Activated B cell treated with CpG ODN at 0.5 μM for 24 hours (primary cell): Measurements from ENCODE around the gene TTC12. TPM values are rescaled to one million over a fixed set of nuclear protein-coding genes. Genes with fewer than 3 reads are reported as not detected.

Source experiments
- ATAC-seq: fragments of 200-7000 bp; cut with Tn5 transposase; one replicate; pipeline ENCODE4 v1.10.0; 2021; ENCODE audit warnings: low read depth, mild to moderate bottlenecking, moderate library complexity
- CTCF ChIA-PET: fragments of 350-600 bp; sonication (Branson Sonifier 250); formaldehyde crosslinking; loops from one replicate; lab custom pipeline; 2021; ENCODE audit warnings: antibody characterized with exemption; lab: Charles Lee
- POLR2A ChIA-PET: fragments of 350-600 bp; sonication (Branson Sonifier 250); formaldehyde crosslinking; loops from one replicate; lab custom pipeline; 2021; ENCODE audit warnings: antibody characterized with exemption; lab: Charles Lee
- DNase-seq: peaks from one replicate; pipeline ENCODE4 v3.0.0; 2022
- H3K27ac Mint-ChIP-seq: one replicate; pipeline ENCODE4 v1.8.0; 2020; ENCODE audit warnings: mixed read lengths
- H3K27me3 Mint-ChIP-seq: one replicate; pipeline ENCODE4 v1.8.0; 2021; ENCODE audit warnings: mixed read lengths
- H3K36me3 Mint-ChIP-seq: one replicate; pipeline ENCODE4 v1.8.0; 2021; ENCODE audit warnings: low read depth, mixed read lengths
- H3K4me1 Mint-ChIP-seq: one replicate; pipeline ENCODE4 v1.8.0; 2021; ENCODE audit warnings: mixed read lengths
- H3K4me3 Mint-ChIP-seq: one replicate; pipeline ENCODE4 v1.8.0; 2020; ENCODE audit warnings: mild to moderate bottlenecking, mixed read lengths
- H3K9me3 Mint-ChIP-seq: one replicate; pipeline ENCODE4 v1.8.0; 2020; ENCODE audit warnings: mixed read lengths
- CTCF ChIP-seq: fragments of 200-600 bp; IDR thresholded peaks from one replicate; pipeline ENCODE4 v1.8.0; 2022; ENCODE audit warnings: antibody characterized with exemption, mild to moderate bottlenecking
- intact Hi-C: fragments of 100-400 bp; cut with micrococcal nuclease; formaldehyde crosslinking; loops from one replicate; pipeline ENCODE4 v1.15.1; 2024
- total RNA-seq: library from RNA; stranded (reverse); gene quantifications from 2 replicates; pipeline ENCODE4 v1.2.3, GENCODE V29; 2022

Gene TTC12
- total RNA-seq, 1 donor from 2014 or later, result 25.2 TPM

GRCh38 chr11:113270080-113270479, 44.3 kb upstream of the TTC12 start:
- ChIA-PET POLR2A (no interaction called here), CTCF (no interaction called here)
- Mint-ChIP-seq H3K36me3 (no peaks in the 10 kb centered on the region), H3K27me3 (peaks cover 8% of the 10 kb centered on the region), H3K4me1 (no peaks in the 10 kb centered on the region), H3K4me3 (no peak overlapping the region), H3K27ac (no peak overlapping the region), H3K9me3 (no peaks in the 10 kb centered on the region)
- intact Hi-C loops, result no loop called here
- no peak for TF ChIP-seq CTCF
- DNase-seq (no peak), ATAC-seq (no peak)

DNA sequence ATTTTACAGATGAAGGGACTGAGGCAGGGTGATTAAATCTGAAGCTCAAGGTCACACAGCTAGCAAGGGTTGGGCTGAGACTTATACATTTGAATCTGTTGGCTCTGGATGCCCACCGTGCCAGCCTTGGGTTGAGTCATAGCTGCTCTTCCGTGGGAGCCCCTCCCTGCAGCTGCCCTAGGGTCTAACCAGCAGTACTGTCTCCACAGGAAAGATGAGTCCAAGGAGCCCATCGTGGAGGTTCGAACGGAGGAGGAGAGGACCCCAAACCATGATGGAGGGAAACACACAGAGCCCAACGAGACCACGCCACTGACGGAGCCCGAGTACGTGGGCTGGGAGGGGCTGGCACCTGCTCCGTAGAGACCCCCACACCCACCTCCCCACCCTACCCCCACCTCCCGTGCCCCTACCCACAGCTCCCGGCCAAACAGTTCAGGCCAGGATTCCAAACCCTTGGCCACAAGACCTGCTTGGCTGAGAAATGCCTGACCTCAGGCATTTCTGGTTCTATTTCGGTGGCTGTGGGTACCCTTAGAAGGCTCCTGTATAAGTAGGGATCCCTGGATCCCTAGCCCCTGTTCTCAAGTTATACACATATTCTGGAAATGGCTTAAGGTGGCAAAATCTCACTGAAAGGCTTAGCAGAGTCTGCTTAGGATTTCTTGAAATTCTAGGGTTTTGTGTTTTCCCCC, 42.7 kb upstream of the TTC12 start:
- ChIA-PET POLR2A (no interaction called here), CTCF (no interaction called here)
- intact Hi-C loops, result no loop called here
- Mint-ChIP-seq H3K4me3 (no peak overlapping the region), H3K9me3 (no peaks in the 10 kb centered on the region), H3K36me3 (no peaks in the 10 kb centered on the region), H3K27me3 (peaks cover 8% of the 10 kb centered on the region), H3K4me1 (no peaks in the 10 kb centered on the region), H3K27ac (no peak overlapping the region)
- TF ChIP-seq CTCF, result no peak
- DNase-seq (no peak), ATAC-seq (no peak)

GRCh38 chr11:113272281-113272680, 42.1 kb upstream of the TTC12 start:
- no peak for ATAC-seq
- H3K4me3 Mint-ChIP-seq, result no peak overlapping the region
- TF ChIP-seq CTCF, result no peak
- no peak overlapping the region for H3K27ac Mint-ChIP-seq
- H3K9me3 Mint-ChIP-seq, result no peaks in the 10 kb centered on the region
- intact Hi-C loops, result no loop called here
- ChIA-PET CTCF (no interaction called here), POLR2A (no interaction called here)
- no peak for DNase-seq
- peaks cover 5% of the 10 kb centered on the region for H3K27me3 Mint-ChIP-seq
- H3K4me1 Mint-ChIP-seq, result no peaks in the 10 kb centered on the region
- no peaks in the 10 kb centered on the region for H3K36me3 Mint-ChIP-seq

- no peak for TF ChIP-seq CTCF
- H3K9me3 Mint-ChIP-seq, result no peaks in the 10 kb centered on the region
- H3K27ac Mint-ChIP-seq, result no peak overlapping the region
- ChIA-PET CTCF (no interaction called here), POLR2A (no interaction called here)
- intact Hi-C loops, result no loop called here
- peaks cover 5% of the 10 kb centered on the region for H3K27me3 Mint-ChIP-seq
- ATAC-seq, result no peak
- no peak for DNase-seq
- H3K36me3 Mint-ChIP-seq, result no peaks in the 10 kb centered on the region
- no peak overlapping the region for H3K4me3 Mint-ChIP-seq
- no peaks in the 10 kb centered on the region for H3K4me1 Mint-ChIP-seq
Observed at GRCh38 chr11:113272927-113273615, 41.3 kb upstream of the TTC12 start.

DNA sequence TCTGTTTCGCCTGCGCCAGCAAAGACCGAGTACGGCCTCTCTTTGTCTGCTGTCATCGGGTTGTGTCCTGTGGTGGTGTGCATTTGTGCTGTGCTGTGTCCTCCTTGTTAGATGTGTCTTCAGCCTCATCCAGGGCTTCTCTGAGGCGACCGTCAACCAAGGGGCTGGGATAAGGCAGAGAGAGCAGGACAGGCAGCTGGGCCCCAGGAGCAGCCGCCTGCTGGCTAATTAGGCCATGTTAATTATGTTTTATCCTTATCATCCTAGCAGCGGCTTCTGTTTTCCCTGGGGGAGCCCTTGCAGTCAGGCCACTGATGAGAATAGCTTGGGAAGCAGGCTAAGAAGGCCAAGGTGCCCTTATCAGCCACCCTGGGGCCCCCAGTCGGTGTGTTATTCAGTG, 40.7 kb upstream of the TTC12 start:
- no peak overlapping the region for H3K4me3 Mint-ChIP-seq
- H3K36me3 Mint-ChIP-seq, result no peaks in the 10 kb centered on the region
- ATAC-seq, result no peak
- CTCF ChIA-PET, result no interaction called here
- DNase-seq, result no peak
- POLR2A ChIA-PET, result no interaction called here
- peaks cover 5% of the 10 kb centered on the region for H3K27me3 Mint-ChIP-seq
- intact Hi-C loops, result no loop called here
- no peak for TF ChIP-seq CTCF
- no peaks in the 10 kb centered on the region for H3K4me1 Mint-ChIP-seq
- H3K27ac Mint-ChIP-seq, result no peak overlapping the region
- H3K9me3 Mint-ChIP-seq, result no peaks in the 10 kb centered on the region
